ENCODE results near the gene PRKCI. TPM values are rescaled to one million over a fixed set of nuclear protein-coding genes. Genes with fewer than 3 reads are reported as not detected.

Gene PRKCI
- total RNA-seq, 1 experiment from 2014 or later, result 90.6 TPM

DNA sequence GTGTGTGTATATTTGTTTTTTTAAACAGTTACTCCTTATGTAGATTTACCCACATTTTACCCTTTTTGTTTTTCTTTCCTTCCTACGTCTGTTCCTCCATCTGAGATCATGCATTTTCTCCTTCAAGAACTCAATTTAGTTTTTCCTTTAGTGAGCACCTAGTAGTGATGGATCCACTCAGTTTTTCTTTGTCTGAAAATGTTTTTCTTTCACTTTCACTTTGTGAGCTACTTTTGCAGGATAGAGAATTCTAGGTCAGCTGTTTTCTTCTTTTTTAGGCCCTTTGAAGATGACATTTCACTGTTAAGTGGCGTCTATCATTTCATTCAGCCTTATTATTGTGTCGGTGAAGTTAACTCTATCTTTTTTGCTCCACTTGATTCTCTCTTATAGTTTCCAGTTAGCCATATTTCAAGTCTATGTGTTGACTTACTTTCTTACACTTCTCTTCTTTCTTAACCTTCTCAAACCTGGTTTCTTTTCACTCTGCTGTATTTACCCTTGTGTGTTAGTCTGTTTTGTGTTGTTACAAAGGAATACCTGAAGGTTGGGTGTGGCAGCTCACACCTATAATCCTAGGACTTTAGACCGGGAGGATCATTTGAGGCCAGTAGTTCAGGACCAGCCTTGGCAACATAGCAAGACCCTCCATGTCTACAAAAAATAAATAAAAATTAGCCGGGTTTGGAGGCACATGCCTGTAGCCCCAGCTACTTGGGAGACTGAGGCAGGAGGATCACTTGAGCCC lies 55.8 kb downstream of the PRKCI start (continued):
- TF ChIP-seq, protein P1, sequence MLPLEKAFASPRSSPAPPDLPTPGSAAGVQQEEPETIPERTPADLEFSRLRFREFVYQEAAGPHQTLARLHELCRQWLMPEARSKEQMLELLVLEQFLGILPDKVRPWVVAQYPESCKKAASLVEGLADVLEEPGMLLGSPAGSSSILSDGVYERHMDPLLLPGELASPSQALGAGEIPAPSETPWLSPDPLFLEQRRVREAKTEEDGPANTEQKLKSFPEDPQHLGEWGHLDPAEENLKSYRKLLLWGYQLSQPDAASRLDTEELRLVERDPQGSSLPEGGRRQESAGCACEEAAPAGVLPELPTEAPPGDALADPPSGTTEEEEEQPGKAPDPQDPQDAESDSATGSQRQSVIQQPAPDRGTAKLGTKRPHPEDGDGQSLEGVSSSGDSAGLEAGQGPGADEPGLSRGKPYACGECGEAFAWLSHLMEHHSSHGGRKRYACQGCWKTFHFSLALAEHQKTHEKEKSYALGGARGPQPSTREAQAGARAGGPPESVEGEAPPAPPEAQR (CRISPR knock-in tag; IDR thresholded peaks at IDR 0.05), result no peak

DNA sequence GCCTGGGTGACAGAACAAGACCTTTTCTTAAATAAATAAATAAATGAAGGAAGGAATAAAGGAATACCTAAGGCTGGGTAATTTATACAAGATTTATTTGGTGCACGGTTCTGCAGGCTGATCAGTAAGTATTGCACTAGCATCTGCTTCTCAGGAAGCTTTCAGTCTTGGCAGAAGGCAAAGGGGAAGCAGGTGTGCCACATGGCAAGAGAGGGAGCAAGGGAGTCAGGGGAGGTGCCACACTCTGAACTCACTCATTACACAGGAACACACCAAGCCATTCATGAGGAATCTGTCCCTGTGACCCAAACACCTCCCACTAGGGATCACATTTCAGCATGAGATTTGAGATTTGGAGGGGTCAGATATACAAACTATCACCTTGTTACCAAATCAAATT lies 56.4 kb downstream of the PRKCI start:
- H3K4me3 Mint-ChIP-seq, result no peak overlapping the region
- ChIA-PET CTCF (no interaction called here), POLR2A (no interaction called here)
- H3K27me3 Mint-ChIP-seq (ENCODE audit: low read depth), result no peaks in the 10 kb centered on the region
- ATAC-seq (no peak), DNase-seq (ENCODE audit: low spot score) (no peak)
- no peak overlapping the region for H3K27ac Mint-ChIP-seq
- no peak for TF ChIP-seq RORB (CRISPR knock-in tag; IDR thresholded peaks at IDR 0.05)
- TF ChIP-seq GRHL2 (CRISPR knock-in tag; IDR thresholded peaks at IDR 0.05; ENCODE audit: insufficient replicate concordance, severe bottlenecking), result no peak
- TF ChIP-seq, protein P2, sequence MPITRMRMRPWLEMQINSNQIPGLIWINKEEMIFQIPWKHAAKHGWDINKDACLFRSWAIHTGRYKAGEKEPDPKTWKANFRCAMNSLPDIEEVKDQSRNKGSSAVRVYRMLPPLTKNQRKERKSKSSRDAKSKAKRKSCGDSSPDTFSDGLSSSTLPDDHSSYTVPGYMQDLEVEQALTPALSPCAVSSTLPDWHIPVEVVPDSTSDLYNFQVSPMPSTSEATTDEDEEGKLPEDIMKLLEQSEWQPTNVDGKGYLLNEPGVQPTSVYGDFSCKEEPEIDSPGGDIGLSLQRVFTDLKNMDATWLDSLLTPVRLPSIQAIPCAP (CRISPR knock-in tag; IDR thresholded peaks at IDR 0.05), result no peak
- TF ChIP-seq, protein P3, sequence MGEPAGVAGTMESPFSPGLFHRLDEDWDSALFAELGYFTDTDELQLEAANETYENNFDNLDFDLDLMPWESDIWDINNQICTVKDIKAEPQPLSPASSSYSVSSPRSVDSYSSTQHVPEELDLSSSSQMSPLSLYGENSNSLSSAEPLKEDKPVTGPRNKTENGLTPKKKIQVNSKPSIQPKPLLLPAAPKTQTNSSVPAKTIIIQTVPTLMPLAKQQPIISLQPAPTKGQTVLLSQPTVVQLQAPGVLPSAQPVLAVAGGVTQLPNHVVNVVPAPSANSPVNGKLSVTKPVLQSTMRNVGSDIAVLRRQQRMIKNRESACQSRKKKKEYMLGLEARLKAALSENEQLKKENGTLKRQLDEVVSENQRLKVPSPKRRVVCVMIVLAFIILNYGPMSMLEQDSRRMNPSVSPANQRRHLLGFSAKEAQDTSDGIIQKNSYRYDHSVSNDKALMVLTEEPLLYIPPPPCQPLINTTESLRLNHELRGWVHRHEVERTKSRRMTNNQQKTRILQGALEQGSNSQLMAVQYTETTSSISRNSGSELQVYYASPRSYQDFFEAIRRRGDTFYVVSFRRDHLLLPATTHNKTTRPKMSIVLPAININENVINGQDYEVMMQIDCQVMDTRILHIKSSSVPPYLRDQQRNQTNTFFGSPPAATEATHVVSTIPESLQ (CRISPR knock-in tag; IDR thresholded peaks at IDR 0.05), result no peak
- no peak for TF ChIP-seq MXD4 (CRISPR knock-in tag; IDR thresholded peaks at IDR 0.05; ENCODE audit: borderline replicate concordance)
- TF ChIP-seq, protein P4, sequence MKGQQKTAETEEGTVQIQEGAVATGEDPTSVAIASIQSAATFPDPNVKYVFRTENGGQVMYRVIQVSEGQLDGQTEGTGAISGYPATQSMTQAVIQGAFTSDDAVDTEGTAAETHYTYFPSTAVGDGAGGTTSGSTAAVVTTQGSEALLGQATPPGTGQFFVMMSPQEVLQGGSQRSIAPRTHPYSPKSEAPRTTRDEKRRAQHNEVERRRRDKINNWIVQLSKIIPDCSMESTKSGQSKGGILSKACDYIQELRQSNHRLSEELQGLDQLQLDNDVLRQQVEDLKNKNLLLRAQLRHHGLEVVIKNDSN (CRISPR knock-in tag; IDR thresholded peaks at IDR 0.05), result no peak
- TF ChIP-seq, protein P5, sequence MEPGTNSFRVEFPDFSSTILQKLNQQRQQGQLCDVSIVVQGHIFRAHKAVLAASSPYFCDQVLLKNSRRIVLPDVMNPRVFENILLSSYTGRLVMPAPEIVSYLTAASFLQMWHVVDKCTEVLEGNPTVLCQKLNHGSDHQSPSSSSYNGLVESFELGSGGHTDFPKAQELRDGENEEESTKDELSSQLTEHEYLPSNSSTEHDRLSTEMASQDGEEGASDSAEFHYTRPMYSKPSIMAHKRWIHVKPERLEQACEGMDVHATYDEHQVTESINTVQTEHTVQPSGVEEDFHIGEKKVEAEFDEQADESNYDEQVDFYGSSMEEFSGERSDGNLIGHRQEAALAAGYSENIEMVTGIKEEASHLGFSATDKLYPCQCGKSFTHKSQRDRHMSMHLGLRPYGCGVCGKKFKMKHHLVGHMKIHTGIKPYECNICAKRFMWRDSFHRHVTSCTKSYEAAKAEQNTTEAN (CRISPR knock-in tag; IDR thresholded peaks at IDR 0.05), result no peak
- H3K36me3 Mint-ChIP-seq, result peaks cover 56% of the 10 kb centered on the region
- no peaks in the 10 kb centered on the region for H3K4me1 Mint-ChIP-seq
- H3K9me3 Mint-ChIP-seq, result no peaks in the 10 kb centered on the region

DNA sequence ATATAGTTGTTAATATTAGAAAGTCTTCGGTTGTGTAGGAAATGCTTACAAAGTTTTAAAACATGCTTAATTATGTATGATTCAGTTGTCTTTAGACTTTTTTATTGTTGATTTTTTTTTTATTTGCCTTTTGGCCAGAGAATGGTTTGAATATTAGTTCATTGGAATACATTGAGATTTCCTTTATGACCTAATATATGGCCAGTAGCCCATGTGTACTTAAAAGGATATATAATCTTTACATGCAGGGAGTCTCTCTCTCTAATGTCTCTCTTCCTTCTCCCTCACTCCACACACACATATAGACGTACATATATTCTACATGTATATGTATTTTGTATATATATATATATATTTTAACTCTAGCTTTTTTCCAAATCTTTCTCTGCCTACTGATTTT lies 68.0 kb downstream of the PRKCI start:
- H3K4me3 Mint-ChIP-seq, result no peak overlapping the region
- ChIA-PET CTCF (no interaction called here), POLR2A (no interaction called here)
- no peaks in the 10 kb centered on the region for H3K4me1 Mint-ChIP-seq
- no peaks in the 10 kb centered on the region for H3K27me3 Mint-ChIP-seq (ENCODE audit: low read depth)
- H3K36me3 Mint-ChIP-seq, result peaks cover 53% of the 10 kb centered on the region
- H3K27ac Mint-ChIP-seq, result no peak overlapping the region
- ATAC-seq (no peak), DNase-seq (ENCODE audit: low spot score) (no peak)
- no peaks in the 10 kb centered on the region for H3K9me3 Mint-ChIP-seq
- TF ChIP-seq OVOL2 (CRISPR knock-in tag; IDR thresholded peaks at IDR 0.05; ENCODE audit: borderline replicate concordance) (no peak), JAZF1 (CRISPR knock-in tag; IDR thresholded peaks at IDR 0.05) (no peak), ELF4 (CRISPR knock-in tag; IDR thresholded peaks at IDR 0.05; ENCODE audit: low read depth) (no peak), CREB1 (CRISPR knock-in tag; IDR thresholded peaks at IDR 0.05) (no peak), NR3C1 (CRISPR knock-in tag; conservative IDR thresholded peaks at IDR 0.05; ENCODE audit: low read depth) (no peak), GTF2I (CRISPR knock-in tag; conservative IDR thresholded peaks at IDR 0.05) (no peak), ZNF396 (CRISPR knock-in tag; IDR thresholded peaks at IDR 0.05; ENCODE audit: borderline replicate concordance) (no peak)
- TF ChIP-seq, protein P6, sequence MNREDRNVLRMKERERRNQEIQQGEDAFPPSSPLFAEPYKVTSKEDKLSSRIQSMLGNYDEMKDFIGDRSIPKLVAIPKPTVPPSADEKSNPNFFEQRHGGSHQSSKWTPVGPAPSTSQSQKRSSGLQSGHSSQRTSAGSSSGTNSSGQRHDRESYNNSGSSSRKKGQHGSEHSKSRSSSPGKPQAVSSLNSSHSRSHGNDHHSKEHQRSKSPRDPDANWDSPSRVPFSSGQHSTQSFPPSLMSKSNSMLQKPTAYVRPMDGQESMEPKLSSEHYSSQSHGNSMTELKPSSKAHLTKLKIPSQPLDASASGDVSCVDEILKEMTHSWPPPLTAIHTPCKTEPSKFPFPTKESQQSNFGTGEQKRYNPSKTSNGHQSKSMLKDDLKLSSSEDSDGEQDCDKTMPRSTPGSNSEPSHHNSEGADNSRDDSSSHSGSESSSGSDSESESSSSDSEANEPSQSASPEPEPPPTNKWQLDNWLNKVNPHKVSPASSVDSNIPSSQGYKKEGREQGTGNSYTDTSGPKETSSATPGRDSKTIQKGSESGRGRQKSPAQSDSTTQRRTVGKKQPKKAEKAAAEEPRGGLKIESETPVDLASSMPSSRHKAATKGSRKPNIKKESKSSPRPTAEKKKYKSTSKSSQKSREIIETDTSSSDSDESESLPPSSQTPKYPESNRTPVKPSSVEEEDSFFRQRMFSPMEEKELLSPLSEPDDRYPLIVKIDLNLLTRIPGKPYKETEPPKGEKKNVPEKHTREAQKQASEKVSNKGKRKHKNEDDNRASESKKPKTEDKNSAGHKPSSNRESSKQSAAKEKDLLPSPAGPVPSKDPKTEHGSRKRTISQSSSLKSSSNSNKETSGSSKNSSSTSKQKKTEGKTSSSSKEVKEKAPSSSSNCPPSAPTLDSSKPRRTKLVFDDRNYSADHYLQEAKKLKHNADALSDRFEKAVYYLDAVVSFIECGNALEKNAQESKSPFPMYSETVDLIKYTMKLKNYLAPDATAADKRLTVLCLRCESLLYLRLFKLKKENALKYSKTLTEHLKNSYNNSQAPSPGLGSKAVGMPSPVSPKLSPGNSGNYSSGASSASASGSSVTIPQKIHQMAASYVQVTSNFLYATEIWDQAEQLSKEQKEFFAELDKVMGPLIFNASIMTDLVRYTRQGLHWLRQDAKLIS (CRISPR knock-in tag; IDR thresholded peaks at IDR 0.05; ENCODE audit: borderline replicate concordance), result no peak
- TF ChIP-seq, protein P7, sequence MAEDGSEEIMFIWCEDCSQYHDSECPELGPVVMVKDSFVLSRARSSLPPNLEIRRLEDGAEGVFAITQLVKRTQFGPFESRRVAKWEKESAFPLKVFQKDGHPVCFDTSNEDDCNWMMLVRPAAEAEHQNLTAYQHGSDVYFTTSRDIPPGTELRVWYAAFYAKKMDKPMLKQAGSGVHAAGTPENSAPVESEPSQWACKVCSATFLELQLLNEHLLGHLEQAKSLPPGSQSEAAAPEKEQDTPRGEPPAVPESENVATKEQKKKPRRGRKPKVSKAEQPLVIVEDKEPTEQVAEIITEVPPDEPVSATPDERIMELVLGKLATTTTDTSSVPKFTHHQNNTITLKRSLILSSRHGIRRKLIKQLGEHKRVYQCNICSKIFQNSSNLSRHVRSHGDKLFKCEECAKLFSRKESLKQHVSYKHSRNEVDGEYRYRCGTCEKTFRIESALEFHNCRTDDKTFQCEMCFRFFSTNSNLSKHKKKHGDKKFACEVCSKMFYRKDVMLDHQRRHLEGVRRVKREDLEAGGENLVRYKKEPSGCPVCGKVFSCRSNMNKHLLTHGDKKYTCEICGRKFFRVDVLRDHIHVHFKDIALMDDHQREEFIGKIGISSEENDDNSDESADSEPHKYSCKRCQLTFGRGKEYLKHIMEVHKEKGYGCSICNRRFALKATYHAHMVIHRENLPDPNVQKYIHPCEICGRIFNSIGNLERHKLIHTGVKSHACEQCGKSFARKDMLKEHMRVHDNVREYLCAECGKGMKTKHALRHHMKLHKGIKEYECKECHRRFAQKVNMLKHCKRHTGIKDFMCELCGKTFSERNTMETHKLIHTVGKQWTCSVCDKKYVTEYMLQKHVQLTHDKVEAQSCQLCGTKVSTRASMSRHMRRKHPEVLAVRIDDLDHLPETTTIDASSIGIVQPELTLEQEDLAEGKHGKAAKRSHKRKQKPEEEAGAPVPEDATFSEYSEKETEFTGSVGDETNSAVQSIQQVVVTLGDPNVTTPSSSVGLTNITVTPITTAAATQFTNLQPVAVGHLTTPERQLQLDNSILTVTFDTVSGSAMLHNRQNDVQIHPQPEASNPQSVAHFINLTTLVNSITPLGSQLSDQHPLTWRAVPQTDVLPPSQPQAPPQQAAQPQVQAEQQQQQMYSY (CRISPR knock-in tag; IDR thresholded peaks at IDR 0.05), result no peak

Data from WTC11 (cell line).